GM21717 (cell line): ENCODE results near the gene SANBR.
A peak's percentile ranks its signal among the peaks of the same experiment; 100 is the strongest.
"Not testable (repeated sequence)": the region's sequence is repeated elsewhere in the genome, so short reads cannot be mapped to it uniquely, and the experiment has no call there.

Experiments used
- ATAC-seq: cut with Tn5 transposase; IDR thresholded peaks from one replicate; pipeline ENCODE4 v1.9.1; 2021; ENCODE audit warnings: mild to moderate bottlenecking, moderate library complexity; ENCODE audit not compliant: unreplicated experiment

Gene SANBR

GRCh38 chr2:61065714-61066709, at the start of gene SANBR:
Gene SANBR, plus strand, starts transcription at chr2:61065871. Its CDS starts 4,480 bp downstream, at chr2:61070351.
- peak; percentile 94 for ATAC-seq

GRCh38 chr2:61015976-61016375, 49.7 kb upstream of the SANBR start:
- no peak for ATAC-seq

GRCh38 chr2:61016392-61017002, 49.2 kb upstream of the SANBR start:
- ATAC-seq = peak; percentile 21

DNA sequence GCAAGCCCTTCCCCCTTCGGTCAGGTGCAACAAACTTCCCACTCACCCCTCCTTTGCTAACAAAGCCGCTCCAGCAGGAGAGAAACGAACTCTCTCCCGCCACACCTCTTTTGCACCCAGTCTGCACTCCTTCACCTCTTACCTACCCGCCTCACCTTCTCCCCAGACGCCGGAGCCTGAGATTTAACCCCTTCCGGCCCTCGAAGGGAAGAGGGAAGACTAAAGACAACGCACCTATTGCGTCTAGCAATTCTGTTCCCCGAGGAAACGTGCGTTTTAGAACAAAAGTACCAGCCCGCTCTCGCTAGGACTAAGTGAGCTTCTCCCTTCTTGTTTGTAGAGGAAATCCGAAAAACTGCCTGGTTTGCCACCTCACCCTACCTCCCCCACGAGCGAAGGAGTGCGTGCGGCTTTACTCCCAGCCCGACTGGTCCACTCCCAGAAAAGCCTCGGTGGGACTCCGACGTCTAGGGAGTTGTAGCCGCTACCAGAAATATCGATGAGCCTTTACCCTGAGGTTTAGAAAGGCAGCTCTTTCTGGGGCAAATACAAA, 48.6 kb upstream of the SANBR start:
- ATAC-seq = peak; percentile 61

DNA sequence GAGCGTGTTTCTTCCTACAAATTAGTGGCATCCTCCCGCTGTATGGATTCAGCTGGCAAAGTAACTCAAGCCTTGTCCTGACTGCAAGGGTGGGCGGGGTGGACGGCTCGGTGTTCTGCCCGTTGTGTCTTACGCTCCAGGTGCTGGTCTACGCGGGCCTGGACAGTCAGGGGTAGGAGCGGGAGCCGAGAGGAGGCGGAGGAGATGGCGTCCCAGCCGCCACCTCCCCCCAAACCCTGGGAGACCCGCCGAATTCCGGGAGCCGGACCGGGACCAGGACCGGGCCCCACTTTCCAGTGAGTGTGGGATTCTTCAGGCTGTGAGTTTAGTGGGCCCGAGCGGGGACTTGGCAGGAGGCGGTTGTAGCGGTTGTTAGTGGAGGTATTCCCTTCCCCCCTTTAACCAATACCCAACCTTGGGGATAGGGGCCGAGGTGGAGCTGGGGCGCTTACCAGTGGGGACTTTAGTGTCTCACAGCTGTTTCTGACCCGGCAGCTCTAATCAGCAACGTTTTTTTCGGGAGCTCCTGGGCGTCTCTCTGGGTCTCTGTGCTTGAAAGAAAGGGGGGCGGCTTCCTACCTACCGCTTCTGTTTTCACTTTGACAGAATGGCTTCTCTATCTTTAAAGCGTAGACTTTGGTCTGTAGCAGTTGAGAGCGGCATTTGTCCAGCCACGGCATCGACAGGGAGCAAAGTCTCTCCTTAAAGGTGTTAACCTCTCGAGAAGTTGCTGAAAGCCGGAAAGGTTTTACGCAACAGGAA, 47.9 kb upstream of the SANBR start, which contains the start of the genes PEX13 and PUS10:
Gene PEX13, plus strand, starts transcription at position 165 of the 762 bp plus-strand sequence. Its CDS starts 40 bp downstream, at position 205.
Gene PUS10, minus strand, starts transcription at position 700 of the 762 bp plus-strand sequence. CDS start 6,365 bp downstream, outside the sequence.
- peak; percentile 75 for ATAC-seq

DNA sequence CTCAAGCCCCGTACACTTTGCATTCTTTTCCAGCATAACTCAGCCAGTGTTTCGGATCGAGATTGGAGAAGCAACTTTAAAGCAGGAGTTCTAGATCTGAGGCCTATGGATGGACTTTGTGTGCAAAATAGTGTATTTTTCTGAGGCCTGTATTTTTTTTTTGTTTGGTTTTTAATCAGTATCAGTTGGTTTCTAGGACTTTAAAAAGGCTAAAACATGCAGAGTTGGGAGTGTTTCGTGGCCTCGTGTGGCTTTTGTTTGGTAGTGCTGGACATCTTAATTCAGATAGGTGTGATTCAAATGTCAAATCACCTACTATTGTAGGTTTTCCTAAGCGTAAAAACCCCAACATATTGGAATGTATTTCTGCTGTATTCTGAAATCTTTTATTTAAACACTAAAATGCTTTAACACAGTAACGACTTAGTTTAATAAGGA, 47.3 kb upstream of the SANBR start:
- no peak for ATAC-seq

DNA sequence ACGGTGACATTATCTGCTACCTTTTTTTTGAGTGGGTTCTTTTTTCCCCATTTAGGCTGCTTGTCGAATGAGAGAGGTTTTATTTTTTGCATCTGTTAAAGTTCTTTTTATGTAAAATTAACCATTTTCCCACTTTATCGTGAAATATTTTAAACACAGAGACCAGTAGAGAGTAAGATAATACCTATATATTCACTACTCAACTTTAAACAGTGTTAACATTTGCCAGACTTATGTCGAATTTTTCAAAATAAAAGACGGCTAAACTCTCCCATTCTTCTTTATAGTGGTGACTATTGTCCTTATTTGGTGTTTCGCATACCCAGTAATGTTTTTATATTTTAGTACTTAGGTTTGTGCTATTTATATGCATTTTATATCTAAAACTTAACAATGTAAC, 46.9 kb upstream of the SANBR start:
- ATAC-seq = no peak

GRCh38 chr2:61021228-61021660, 44.4 kb upstream of the SANBR start:
- no peak for ATAC-seq

- ATAC-seq = no peak
These were observed 42.0 kb upstream of the SANBR start for GRCh38 chr2:61023670-61024069.

- ATAC-seq = no peak
These were observed 36.1 kb upstream of the SANBR start for GRCh38 chr2:61029533-61029932.

GRCh38 chr2:61034592-61034991, 31.1 kb upstream of the SANBR start:
- ATAC-seq = not testable (repeated sequence)

DNA sequence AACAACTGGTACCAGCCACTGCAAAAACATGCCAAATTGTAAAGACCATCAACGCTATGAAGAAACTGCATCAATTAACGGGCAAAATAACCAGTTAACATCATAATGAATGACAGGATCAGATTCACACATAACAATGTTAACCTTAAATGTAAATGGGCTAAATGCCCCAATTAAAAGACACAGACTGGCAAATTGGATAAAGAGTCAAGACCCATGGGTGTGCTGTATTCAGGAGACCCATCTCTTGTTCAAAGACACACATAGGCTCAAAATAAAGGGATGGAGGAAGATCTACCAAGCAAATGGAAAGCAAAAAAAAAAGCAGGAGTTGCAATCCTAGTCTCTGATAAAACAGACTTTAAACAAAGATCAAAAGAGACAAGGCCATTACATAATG, 29.0 kb upstream of the SANBR start:
- ATAC-seq = not testable (repeated sequence)

DNA sequence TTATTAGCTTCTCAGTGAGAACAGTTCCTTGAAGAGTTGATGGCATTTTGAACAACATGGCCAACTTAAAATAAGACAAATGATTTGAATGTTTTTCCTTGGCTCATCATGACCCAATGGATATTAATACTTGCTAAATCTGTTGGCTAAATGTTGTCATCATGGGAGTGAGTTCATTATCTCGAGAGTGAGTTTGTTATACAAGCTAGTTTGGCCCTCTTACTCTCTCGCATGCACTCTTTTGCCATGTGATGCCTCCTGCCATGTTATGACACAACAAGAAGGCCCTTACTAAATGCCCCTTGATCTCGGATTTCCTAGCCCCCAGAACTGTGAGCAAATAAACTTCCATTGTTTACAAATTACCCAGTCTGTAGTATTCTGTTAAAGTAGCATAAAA, 22.9 kb upstream of the SANBR start:
- no peak for ATAC-seq

DNA sequence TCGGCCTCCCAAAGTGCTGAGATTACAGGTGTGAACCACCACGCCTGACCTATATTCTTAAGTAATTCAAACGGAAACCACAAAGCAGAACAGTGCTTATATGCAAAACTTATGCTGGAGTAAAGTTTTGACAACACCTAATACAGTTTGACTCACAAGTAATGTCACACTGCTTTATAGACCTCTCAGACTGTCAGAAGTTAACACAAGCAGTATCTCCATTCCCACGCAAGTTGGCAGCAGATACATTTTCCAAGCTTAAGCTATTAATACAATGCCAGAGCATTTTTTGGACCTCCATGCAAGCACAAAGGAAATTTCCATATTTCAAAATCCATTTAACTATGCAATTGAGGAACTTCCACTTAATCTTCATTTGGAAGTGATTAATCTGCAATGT, 21.0 kb upstream of the SANBR start:
- ATAC-seq = no peak

DNA sequence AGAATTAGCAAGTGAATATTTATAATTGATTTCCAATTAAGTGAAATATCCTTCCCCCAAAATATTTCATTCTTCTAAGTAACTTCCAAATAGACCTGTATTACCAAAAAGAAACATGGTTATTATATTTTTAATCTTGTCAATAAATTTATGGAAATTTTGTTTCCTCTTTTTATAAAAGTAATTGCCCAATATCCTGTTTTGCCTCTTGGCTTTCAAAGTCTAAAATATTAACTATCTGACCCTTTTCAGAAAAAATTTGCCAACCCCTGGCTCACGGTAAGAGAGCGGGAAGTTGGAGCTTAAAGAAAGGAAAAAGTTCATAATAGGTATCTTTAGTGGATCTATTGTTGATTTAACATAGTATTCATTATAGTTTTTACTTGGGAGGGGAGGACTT, 20.4 kb upstream of the SANBR start:
- no peak for ATAC-seq

- no peak for ATAC-seq
These were observed 19.7 kb upstream of the SANBR start for GRCh38 chr2:61045999-61046398.

DNA sequence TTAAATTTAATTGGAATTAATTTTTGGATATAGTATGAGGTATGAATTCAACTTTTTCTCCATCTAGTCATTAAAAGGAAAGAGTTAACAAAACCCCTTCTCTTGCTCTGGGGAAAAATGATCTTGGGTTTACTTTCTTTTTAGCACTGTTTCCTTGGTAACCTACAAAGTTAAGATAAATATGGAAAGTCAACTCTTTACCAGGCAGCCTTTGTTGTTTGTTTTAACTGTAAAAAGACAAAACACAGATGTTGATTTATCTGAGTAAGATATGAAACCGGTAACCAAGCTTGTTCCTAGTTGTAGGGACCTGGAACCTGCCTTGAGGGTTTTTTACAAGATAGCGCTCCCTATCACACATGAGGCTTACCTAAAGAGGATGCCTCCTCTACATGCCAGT, 10.1 kb upstream of the SANBR start:
- ATAC-seq = no peak

GRCh38 chr2:61057562-61057961, 8.1 kb upstream of the SANBR start:
- ATAC-seq = no peak

- no peak for ATAC-seq
These were observed 6.3 kb upstream of the SANBR start for GRCh38 chr2:61059382-61059781.

GRCh38 chr2:61074100-61074499, 8.4 kb downstream of the SANBR start:
- ATAC-seq = no peak

- ATAC-seq = no peak
These were observed 20.2 kb downstream of the SANBR start for GRCh38 chr2:61085883-61086282.
